GM19468 (cell line): ENCODE data around the gene DNAJC5.
"Not testable (repeated sequence)": the region's sequence is repeated elsewhere in the genome, so short reads cannot be mapped to it uniquely, and the experiment has no call there.

ENCODE experiments used
- ATAC-seq: cut with Tn5 transposase; IDR thresholded peaks from one replicate; pipeline ENCODE4 v1.9.1; 2021; ENCODE audit warnings: mild to moderate bottlenecking, moderate library complexity, moderate number of reproducible peaks; ENCODE audit not compliant: unreplicated experiment; ENCODE audit errors: extremely low read depth

DNAJC5 gene

DNA sequence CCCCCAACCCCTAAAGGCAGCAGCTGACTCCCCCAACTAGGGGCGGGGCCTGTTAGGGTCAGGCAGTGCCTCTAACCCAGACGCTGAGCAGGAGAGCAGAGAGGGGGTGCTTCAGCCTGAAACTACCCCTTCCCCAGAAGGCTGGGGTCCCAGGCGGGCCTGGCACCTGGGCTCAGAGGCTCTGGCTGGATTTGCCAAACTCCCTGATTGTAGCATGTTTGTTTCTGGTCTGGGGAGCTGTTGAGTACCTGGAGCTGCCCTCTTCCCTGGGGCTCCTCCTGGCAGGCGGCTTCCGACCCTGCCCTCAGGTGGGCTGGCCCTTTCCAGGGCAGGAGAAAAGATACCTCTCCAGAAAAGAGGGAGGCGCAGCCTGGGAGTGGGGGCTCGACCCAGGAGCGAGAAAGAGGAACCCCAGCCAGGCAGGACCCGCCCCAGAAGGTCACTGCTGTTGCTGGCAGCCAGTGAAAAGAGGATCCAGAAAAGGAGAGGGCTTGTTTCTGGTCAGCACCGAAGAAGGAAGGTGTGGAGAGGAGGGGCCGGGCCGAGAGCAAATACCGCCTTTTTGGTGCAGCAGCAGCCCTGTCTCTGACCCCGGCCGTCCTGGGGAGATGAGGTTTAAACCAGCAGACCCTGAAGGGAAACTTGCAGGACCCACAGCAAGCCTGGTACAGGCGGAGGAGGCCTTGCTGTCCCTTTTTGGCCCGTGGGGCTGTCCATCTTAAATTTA lies 34.4 kb upstream of the DNAJC5 start:
- no peak for ATAC-seq

GRCh38 chr20:63861365-63861934 lies 33.5 kb upstream of the DNAJC5 start, which contains the start of gene ABHD16B:
ABHD16B (plus strand) TSS chr20:63861498; CDS start chr20:63861541, 43 bp downstream.
- ATAC-seq: no peak

- no peak for ATAC-seq
Measured at GRCh38 chr20:63861981-63862901, 32.7 kb upstream of the DNAJC5 start.

- ATAC-seq: no peak
Measured at GRCh38 chr20:63863021-63863797, 31.7 kb upstream of the DNAJC5 start.

DNA sequence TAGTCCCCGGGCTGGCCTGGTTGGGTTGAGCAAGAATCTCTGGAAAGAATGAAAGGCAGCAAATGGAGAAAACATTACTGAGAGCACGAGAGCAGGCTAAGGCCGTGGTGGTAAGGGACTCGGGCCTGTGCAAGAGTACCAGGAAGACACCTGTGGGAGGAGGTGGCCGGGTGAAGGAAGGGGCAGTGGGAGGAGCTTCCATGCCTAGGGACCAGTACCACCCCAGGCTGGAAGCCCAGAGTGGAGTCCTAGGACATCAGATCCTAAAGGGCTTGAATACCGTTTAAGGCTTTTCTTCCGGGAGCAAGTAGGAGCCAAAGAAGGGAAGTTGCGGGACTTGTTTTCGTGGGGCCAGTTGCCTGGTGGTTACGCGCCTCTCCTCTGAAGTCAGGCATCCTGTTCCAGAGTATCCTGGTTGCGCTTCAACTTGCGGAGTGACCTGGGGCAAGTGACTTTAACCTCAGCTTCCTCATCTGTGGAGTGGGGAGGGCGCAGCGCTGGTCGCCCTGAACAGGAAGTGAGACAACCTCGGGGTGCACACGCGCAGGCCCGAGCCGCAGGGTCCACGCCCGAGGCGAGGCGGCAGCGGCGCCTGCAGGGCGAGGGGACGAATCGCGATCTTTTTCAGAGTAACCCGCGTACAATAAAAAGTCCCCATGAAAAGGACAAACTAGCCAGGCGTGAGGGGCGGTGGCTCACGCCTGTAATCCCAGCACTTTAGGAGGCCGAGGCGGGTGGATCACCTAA lies 31.0 kb upstream of the DNAJC5 start:
- peak; percentile 49 for ATAC-seq

GRCh38 chr20:63864545-63864977 lies 30.4 kb upstream of the DNAJC5 start:
- no peak for ATAC-seq

- peak; percentile 72 for ATAC-seq
Measured at GRCh38 chr20:63864978-63865640, 29.8 kb upstream of the DNAJC5 start, which contains the start of gene TPD52L2. TPD52L2 (plus strand) TSS chr20:63865270; CDS start chr20:63865366, 96 bp downstream.

- ATAC-seq: not testable (repeated sequence)
Measured at GRCh38 chr20:63867042-63867441, 27.9 kb upstream of the DNAJC5 start.

DNA sequence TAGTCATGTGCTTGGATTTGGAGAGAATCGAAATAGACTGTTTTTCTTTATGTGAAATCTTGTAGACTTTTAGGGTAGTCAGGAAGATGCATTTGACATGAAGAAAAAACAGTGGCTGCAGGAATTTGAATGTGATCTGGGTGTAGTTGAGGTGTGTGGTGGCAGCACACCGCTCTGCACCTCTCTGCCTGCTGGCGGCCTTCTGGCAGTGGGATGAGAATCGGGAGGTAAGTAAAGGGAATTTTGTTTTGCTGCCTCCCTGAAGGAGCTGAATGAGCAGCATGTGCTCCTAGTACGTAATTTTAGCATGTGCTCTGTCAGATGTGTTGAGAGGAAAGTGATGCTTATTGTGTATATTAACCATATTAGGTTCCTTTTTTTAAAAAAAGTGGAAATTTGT lies 26.7 kb upstream of the DNAJC5 start:
- no peak for ATAC-seq

DNA sequence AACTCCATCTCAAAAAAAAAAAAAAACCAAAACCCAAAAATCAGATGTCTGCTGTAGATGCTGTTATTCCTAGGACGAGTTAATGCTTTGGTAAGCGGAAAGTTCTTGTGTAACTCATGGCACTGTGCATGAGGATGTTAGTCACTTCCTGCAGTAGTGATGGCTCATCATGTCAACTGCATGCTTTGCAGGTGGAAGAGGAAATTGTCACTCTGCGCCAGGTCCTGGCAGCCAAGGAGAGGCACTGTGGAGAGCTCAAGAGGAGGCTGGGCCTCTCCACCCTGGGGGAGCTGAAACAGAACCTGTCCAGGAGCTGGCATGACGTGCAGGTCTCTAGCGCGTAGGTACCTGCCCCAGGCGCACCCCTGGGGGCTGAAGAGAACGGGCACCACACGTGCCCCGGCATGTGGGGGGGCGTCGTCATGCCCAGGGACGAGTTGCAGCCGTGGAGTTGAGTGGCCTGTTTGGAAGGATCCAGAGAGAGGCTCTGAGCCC lies 21.4 kb upstream of the DNAJC5 start:
- no peak for ATAC-seq

DNA sequence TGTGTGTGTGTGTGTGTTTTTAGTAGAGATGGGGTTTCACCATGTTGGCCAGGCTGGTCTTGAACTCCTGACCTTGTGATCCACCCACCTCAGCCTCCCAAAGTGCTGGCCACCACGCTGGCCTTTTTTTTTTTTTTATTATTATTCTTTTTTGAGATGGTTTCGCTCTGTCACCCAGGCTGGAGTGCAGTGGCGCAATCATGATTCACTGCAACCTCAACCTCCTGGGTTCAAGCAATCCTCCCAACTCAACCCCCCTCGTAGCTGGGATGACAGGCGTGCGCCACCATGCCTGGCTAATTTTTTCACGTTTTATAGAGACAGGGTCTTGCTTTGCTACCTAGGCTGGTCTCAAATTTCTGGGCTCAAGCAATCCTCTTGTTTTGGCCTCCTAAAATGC lies 20.7 kb upstream of the DNAJC5 start:
- not testable (repeated sequence) for ATAC-seq

DNA sequence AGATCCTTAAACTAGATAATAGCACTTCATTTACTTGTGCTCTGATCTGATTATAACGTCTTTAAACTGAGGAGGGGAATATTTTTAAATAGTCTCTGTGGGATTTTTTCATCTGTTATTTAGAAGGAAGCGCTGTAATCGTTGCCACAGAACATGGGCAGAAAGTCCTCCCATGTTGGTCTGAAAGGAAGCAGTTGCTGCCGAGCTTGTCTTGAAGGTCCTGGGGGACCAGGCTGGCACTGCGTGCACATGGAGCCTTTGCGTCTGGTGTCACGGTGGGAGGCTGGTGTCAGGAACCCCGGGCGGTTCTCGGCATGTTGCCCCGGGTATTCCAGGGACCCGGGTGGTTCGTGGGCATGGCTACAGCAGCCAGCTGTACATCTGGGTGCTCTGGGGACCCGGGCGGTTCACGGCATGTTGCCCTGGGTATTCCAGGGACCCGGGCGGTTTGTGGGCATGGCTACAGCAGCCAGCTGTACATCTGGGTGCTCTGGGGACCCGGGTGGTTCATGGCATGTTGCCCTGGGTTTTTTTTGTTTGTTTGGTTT lies 18.4 kb upstream of the DNAJC5 start:
- ATAC-seq: no peak

GRCh38 chr20:63877755-63878470 lies 17.0 kb upstream of the DNAJC5 start:
- no peak for ATAC-seq

- no peak for ATAC-seq
Measured at GRCh38 chr20:63878899-63879663, 15.8 kb upstream of the DNAJC5 start.

- not testable (repeated sequence) for ATAC-seq
Measured at GRCh38 chr20:63880901-63881300, 14.0 kb upstream of the DNAJC5 start.

- ATAC-seq: no peak
Measured at GRCh38 chr20:63881451-63882226, 13.3 kb upstream of the DNAJC5 start.
